Measurements from ENCODE around the gene ZNF627.
"Not testable (repeated sequence)": the region's sequence is repeated elsewhere in the genome, so short reads cannot be mapped to it uniquely, and the experiment has no call there.

- TF ChIP-seq EP300 (conservative IDR thresholded peaks at IDR 0.05; ENCODE audit: poor library complexity, severe bottlenecking); EZH2 (IDR thresholded peaks at IDR 0.05; ENCODE audit: borderline replicate concordance, insufficient read depth, low read length, poor library complexity, severe bottlenecking); RAD21 (conservative IDR thresholded peaks at IDR 0.05); POLR2AphosphoS5 (IDR thresholded peaks at IDR 0.05); TAF1 (IDR thresholded peaks at IDR 0.05; ENCODE audit: low read depth); SMC3 (conservative IDR thresholded peaks at IDR 0.05; ENCODE audit: poor library complexity); REST (IDR thresholded peaks at IDR 0.05; ENCODE audit: borderline replicate concordance); MXI1 (conservative IDR thresholded peaks at IDR 0.05; ENCODE audit: poor library complexity, severe bottlenecking): not testable (repeated sequence)
- TF ChIP-seq, protein P1, sequence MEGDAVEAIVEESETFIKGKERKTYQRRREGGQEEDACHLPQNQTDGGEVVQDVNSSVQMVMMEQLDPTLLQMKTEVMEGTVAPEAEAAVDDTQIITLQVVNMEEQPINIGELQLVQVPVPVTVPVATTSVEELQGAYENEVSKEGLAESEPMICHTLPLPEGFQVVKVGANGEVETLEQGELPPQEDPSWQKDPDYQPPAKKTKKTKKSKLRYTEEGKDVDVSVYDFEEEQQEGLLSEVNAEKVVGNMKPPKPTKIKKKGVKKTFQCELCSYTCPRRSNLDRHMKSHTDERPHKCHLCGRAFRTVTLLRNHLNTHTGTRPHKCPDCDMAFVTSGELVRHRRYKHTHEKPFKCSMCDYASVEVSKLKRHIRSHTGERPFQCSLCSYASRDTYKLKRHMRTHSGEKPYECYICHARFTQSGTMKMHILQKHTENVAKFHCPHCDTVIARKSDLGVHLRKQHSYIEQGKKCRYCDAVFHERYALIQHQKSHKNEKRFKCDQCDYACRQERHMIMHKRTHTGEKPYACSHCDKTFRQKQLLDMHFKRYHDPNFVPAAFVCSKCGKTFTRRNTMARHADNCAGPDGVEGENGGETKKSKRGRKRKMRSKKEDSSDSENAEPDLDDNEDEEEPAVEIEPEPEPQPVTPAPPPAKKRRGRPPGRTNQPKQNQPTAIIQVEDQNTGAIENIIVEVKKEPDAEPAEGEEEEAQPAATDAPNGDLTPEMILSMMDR (IDR thresholded peaks at IDR 0.05; ENCODE audit: poor library complexity, severe bottlenecking), result not testable (repeated sequence)
These were observed 33.0 kb upstream of the ZNF627 start for GRCh38 chr19:11564082-11564807.
